Sigmoid colon (tissue), 4 donors: ENCODE data around the gene PLCB1.

Source experiments
- EP300 ChIP-seq, 4 donors: sonication (generic); formaldehyde crosslinking; IDR thresholded peaks; one replicate each; pipeline ENCODE4 v1.6.1; 2017; ENCODE audit warnings: antibody characterized with exemption in 4 of 4
- POLR2A ChIP-seq, 2 donors: fragments of 450-650 bp; IDR thresholded peaks; one replicate each; pipeline ENCODE4 v1.6.1; 2016; ENCODE audit warnings: antibody characterized with exemption in 2 of 2, mild to moderate bottlenecking in 2 of 2, moderate library complexity in 2 of 2
- TF ChIP-seq, protein P1 (sequence below), 4 experiments: fragments of 450-650 bp in 3 of 4; fragments of 200-600 bp in 1 of 4; IDR thresholded peaks; one replicate each; pipeline ENCODE4 v1.5.1; 2016 to 2019; ENCODE audit warnings: antibody characterized with exemption in 4 of 4, mild to moderate bottlenecking in 3 of 4, moderate library complexity in 2 of 4

GRCh38 chr20:8203366-8203765 lies 71.3 kb downstream of the PLCB1 start:
- TF ChIP-seq POLR2A (IDR thresholded peaks at IDR 0.05), result no peak
- no peak for TF ChIP-seq EP300 (IDR thresholded peaks at IDR 0.05)
- TF ChIP-seq, protein P1, sequence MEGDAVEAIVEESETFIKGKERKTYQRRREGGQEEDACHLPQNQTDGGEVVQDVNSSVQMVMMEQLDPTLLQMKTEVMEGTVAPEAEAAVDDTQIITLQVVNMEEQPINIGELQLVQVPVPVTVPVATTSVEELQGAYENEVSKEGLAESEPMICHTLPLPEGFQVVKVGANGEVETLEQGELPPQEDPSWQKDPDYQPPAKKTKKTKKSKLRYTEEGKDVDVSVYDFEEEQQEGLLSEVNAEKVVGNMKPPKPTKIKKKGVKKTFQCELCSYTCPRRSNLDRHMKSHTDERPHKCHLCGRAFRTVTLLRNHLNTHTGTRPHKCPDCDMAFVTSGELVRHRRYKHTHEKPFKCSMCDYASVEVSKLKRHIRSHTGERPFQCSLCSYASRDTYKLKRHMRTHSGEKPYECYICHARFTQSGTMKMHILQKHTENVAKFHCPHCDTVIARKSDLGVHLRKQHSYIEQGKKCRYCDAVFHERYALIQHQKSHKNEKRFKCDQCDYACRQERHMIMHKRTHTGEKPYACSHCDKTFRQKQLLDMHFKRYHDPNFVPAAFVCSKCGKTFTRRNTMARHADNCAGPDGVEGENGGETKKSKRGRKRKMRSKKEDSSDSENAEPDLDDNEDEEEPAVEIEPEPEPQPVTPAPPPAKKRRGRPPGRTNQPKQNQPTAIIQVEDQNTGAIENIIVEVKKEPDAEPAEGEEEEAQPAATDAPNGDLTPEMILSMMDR (IDR thresholded peaks at IDR 0.05), result no peak
